Posterior vena cava (tissue), 2 donors: Measurements from ENCODE around the gene PSTPIP1. TPM values are rescaled to one million over a fixed set of nuclear protein-coding genes. Genes with fewer than 3 reads are reported as not detected.
A peak's percentile ranks its signal among the peaks of the same experiment; 100 is the strongest.

Experiments
- DNase-seq: peaks from one replicate; pipeline ENCODE4 v3.0.0-alpha.2; 2020; ENCODE audit warnings: low spot score
- intact Hi-C, 2 donors: fragments of 100-400 bp; cut with DNase I; formaldehyde crosslinking; loops; one replicate each; pipeline versions ENCODE4 v1.14.1 to v1.14.2; 2022 to 2023
- total RNA-seq, 2 donors: library from RNA; stranded (reverse); fragmentation: NEBNext Ultra II Directional; extraction: Animal tissue kit (Norgen Biotek cat#: 25700); gene quantifications; one replicate each; pipeline ENCODE4 v1.2.1, GENCODE V29; 2021
- donor health status: DM: yes; HTN: yes; CAD: no.
- donor health status: DM: yes; HTN: yes; CAD: no.

The PSTPIP1 gene
- total RNA-seq, 2 donors from 2014 or later: 12.9 to 18.1 TPM

DNA sequence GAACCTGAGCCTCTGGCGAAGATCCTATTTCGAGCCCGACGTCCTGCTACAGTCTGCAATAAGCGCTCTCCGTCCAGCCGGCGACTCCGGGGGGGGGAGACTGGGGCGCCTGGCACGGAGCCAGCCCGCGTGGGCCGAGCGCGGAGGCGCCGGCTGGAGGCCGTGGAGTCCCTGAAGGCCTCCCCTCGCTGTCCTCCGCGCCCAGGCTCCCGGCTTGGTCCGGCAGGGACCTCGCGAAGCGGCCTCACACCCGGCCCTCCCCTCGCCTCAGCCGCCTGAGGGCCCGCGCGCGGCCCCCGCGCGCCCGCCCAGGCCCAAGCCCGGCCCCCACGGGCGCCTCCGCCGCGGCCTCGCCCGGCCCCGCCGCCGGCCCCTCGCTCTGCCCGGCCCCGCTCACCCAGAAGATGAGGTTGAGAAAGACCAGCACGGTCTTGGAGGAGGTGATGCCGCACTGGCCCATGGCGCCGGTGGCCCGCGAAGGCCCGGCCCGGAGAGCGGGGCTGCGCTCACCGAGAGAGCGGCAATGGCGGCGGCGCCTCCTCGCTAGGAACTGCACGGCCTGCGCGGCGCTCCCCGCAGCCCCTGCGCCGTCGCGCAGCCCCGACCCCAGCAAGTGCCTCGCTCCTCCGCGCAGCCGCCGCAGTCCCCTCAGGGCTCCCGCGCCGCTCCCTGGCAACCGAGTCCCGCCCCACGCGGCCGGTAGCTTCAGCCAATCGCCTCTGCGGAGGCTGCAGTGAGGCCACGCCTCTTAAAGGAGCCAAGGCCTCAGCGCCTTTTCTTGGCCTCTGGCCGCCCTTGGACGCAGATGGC lies 75.8 kb downstream of the PSTPIP1 start, which contains the start of gene TSPAN3:
TSS of gene TSPAN3 (minus strand) at position 615 of the 810 bp plus-strand sequence. CDS start at position 460, 155 bp downstream.
- DNase-seq: peak; percentile 97
- intact Hi-C loops: no loop called here

DNA sequence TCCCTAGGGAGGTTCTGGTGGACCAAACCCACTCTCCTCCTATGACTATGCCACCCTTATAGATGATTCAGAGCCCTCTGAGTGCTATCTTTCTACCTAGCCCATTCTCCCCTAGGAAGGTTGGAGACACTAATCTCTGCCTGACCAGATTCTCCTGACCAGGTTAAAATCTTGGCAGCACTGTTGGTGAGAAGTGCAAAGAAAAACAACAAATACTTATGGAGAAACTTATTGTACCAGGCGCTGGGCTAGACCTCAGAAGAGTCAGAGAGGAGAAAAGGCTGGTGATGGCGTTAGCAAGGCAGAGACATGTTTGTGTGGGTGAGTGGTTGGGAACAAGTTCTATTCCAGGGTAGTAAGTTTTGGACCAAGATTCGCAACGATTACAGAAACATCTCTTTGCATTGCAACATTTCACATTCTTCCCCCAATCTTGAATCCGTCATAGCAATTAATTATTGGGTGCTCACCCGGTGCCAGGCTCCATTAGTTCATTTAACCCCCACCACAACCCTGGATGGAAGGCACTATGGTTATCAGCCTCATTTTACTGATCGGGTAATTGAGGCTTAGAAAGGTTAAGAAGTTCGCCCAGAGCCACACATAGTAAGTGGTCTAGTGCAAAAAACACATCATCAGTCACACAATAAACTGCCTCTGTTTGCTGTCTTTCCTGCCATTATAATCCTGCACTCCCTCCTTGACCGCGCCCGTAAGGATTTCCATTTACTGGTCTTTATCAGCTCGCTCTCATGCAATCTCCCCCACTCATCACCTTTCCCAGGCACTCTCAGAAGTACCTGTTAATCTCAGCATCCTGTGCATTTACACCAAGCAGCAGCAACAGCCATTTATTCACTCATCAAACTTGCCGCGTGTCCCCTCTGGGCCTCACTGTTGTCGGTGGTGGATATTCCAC lies 76.6 kb downstream of the PSTPIP1 start:
- intact Hi-C loops: no loop called here
- DNase-seq: no peak

DNA sequence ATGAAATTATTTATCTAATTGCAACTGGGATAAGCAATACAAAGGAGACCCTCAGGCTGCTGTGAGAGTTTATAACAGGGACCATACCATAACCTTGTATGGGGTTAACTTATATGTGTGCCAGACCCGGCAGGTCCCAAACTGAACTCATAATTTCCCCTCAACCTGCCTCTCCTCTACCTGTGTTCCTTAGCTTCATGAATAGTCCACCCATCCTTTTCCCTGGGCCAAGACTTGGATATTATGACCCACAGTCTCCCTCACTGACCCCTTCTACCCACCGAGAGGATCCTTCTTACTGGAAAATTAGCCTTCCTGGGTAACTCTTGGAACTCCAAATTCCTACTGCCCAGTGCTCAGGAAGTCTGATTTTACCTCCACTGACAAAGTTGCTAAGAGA lies 79.4 kb downstream of the PSTPIP1 start:
- intact Hi-C loops: no loop called here
- DNase-seq: no peak

DNA sequence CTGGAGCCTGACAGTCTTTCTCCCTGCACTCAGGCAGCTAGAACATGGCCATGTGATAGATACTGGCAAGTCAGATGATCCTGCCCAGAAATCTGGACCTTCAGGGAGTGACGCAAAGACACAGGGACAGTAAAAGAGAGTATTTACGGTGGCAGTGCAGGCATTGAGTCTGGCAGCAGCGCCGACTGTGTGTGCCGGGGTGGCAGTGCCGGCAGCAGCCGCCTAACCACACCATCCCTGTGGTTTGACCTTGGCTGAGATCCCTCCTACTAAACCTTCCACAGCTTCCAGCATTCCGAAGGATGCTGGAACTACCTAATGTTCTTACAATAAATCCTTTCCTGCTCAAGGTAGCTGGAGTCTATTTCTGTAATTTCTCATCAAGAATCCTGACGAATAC lies 80.6 kb downstream of the PSTPIP1 start:
- DNase-seq: no peak
- intact Hi-C loops: no loop called here

DNA sequence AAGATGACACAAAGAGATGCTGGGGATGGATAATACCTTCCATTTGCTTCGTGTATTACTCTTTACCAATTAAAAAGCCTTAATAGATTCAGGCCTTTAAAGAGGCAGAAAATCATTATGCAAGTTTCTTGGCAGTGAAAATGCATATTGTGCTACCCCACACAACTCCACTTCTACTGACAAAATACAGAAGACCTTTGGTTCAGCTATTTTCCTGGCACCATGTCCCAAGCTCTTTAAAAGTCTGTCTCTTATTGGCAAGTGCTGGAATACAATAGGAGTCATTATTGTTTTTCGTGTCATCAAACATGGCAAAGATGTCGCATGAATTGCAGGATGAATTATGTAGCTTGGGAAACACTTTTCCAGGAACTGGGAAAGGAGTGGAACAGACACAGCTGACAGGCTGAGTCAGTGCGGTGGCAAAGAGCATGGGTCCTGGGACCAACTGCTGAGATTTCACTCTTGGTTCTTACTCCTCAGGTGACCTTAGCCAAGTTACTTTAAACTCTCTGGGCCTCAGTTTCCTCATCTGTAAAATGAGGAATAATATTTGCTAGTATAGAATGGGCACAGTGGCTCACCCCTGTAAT lies 81.5 kb downstream of the PSTPIP1 start:
- DNase-seq: no peak
- intact Hi-C loops: no loop called here

DNA sequence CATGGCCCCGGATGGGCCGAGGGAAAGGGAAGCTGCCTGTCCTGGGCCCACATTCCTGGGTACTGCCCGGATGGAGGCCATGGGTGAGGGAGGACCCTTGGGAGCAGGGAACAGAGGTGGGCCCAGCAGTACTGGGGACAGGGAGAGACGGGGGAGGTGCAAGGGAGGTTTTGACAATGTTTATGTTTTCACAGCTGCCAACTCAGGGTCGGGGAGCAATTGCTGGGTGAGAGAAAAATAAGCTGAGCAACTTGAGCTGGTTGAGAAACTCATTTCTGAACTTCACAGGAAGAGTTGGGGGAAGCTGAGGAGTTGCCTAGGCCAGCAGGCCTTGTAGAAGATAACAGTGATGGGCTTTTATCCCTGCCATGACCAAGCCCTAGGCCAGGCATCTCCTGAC lies 87.0 kb downstream of the PSTPIP1 start:
- DNase-seq: no peak
- intact Hi-C loops: no loop called here

DNA sequence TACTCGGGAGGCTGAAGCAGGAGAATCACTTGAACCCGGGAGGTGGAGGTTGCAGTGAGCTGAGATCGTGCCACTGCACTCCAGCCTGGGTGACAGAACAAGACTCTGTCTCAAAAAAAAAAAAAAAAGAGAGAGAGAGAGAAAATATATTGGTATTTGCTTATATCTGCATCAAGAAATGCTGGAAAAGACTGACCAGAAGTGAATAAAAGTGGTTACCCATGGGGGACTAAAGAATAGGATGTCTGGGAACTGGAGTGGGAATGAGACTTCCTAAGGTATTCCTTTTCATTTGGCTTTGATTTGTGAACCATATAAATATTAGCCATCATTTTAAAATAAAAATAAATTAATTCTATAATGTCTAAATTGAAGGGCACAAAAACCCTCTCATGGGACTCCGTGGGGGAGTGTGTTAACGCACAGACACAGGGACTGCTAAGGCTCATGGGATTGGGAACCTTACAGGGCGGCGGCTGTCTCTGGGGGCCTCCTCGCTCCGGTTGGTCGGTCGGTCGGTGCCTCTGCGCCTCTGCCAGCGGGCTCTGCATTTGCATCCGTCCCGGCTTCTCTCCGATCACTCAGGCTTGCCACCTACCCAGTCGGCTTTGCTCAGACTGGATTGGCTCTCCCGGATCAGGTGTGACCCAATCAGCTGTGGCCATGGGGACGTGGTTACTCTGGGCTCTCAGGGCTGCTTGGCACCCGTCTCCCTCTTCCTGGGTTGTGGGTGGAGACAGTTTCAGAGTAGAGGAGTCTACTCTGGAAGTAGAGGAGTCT lies 88.6 kb downstream of the PSTPIP1 start:
- peak; percentile 88 for DNase-seq

DNA sequence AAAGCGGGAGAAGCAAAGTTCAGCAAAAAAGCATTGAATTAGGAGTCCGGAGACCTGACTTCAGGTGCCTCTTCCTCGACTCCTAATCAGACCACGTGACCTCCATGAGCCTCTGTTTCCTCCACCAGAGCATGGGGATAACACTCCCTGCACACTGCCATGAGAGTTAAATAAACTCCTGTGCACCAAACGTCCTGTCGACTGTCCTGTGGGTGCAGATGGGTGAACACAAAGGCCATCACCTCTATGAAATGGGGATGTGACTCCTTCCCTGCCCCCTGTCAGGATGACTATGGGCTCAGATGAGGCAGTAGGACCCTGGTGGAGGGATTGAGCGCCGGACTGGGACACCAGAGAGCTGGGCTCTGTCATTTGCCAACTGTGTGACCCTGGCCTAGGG lies 89.5 kb downstream of the PSTPIP1 start:
- intact Hi-C loops: no loop called here
- no peak for DNase-seq

More for the DNA sequence above, 88.6 kb downstream of the PSTPIP1 start:
- intact Hi-C loops: no loop called here

DNA sequence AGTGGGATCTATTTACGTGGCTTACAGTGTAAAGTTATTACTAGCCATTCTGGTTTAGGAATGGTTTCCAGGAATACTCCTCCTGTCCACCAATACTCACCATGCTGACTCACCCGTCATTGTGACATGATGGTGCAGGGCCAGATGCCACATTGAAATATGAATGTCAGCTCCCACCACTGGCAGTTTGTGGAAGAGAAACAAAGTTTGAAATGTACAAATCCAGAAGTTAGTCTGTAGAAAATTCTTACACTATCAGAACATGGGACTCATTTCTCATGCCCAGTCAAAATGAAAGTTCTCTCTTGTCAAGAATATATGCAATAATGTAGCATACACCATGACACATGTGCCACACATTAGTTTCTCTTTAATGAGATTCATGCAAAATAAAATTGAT lies 90.4 kb downstream of the PSTPIP1 start:
- DNase-seq: no peak
- intact Hi-C loops: no loop called here

Other genes starting within 250 kb of the PSTPIP1 start
- 10 to 100 TPM; 27.9 to 32.1 TPM for gene SCAPER, start 89.8 kb upstream of the PSTPIP1 start, total RNA-seq
- gene RCN2, start 63.4 kb upstream of the PSTPIP1 start, total RNA-seq: 10 to 100 TPM; 37.4 to 40.7 TPM
- gene TSPAN3, start 76.0 kb downstream of the PSTPIP1 start, total RNA-seq: 100 to 1,000 TPM; 111 to 128 TPM